Measurements from ENCODE around the gene HYAL2. TPM values are rescaled to one million over a fixed set of nuclear protein-coding genes. Genes with fewer than 3 reads are reported as not detected.

Gene HYAL2
- total RNA-seq, 1 donor = 69.1 TPM

GRCh38 chr3:50279255-50280016, 43.1 kb downstream of the HYAL2 start:
- TF ChIP-seq CTCF (IDR thresholded peaks at IDR 0.05; ENCODE audit: insufficient read depth, low read depth, low read length) = no peak
- no peak for DNase-seq (ENCODE audit: low read depth)
- H3K4me3 ChIP-seq (ENCODE audit: low read depth, low read length) = no peak overlapping the region

GRCh38 chr3:50278880-50279224, 43.7 kb downstream of the HYAL2 start, which contains the start of gene LSMEM2:
TSS of gene LSMEM2 (plus strand) at chr3:50279087. CDS start at chr3:50279114, 27 bp downstream.
- no peak for DNase-seq (ENCODE audit: low read depth)

GRCh38 chr3:50278123-50278879, 44.2 kb downstream of the HYAL2 start:
- TF ChIP-seq CTCF (IDR thresholded peaks at IDR 0.05; ENCODE audit: insufficient read depth, low read depth, low read length) = no peak
- H3K4me3 ChIP-seq (ENCODE audit: low read depth, low read length) = no peak overlapping the region
- no peak for DNase-seq (ENCODE audit: low read depth)

More at GRCh38 chr3:50278880-50279224, 43.7 kb downstream of the HYAL2 start, which contains the start of gene LSMEM2:
- no peak within 1 kb of the TSS for H3K4me3 ChIP-seq (ENCODE audit: low read depth, low read length)
- no peak for TF ChIP-seq CTCF (IDR thresholded peaks at IDR 0.05; ENCODE audit: insufficient read depth, low read depth, low read length)

- H3K4me3 ChIP-seq (ENCODE audit: low read depth, low read length) = no peak overlapping the region
- no peak for TF ChIP-seq CTCF (IDR thresholded peaks at IDR 0.05; ENCODE audit: insufficient read depth, low read depth, low read length)
- no peak for DNase-seq (ENCODE audit: low read depth)
Observed at GRCh38 chr3:50276762-50277101, 45.8 kb downstream of the HYAL2 start.

GRCh38 chr3:50275996-50276761, 46.4 kb downstream of the HYAL2 start:
- no peak for DNase-seq (ENCODE audit: low read depth)
- no peak for TF ChIP-seq CTCF (IDR thresholded peaks at IDR 0.05; ENCODE audit: insufficient read depth, low read depth, low read length)
- no peak overlapping the region for H3K4me3 ChIP-seq (ENCODE audit: low read depth, low read length)

GRCh38 chr3:50275141-50275995, 47.2 kb downstream of the HYAL2 start:
- no peak overlapping the region for H3K4me3 ChIP-seq (ENCODE audit: low read depth, low read length)
- DNase-seq (ENCODE audit: low read depth) = no peak

More at GRCh38 chr3:50275141-50275995, 47.2 kb downstream of the HYAL2 start:
- no peak for TF ChIP-seq CTCF (IDR thresholded peaks at IDR 0.05; ENCODE audit: insufficient read depth, low read depth, low read length)

Measured in fibroblast of villous mesenchyme (primary cell).